ENCODE data around the gene GATC.

Gene GATC

DNA sequence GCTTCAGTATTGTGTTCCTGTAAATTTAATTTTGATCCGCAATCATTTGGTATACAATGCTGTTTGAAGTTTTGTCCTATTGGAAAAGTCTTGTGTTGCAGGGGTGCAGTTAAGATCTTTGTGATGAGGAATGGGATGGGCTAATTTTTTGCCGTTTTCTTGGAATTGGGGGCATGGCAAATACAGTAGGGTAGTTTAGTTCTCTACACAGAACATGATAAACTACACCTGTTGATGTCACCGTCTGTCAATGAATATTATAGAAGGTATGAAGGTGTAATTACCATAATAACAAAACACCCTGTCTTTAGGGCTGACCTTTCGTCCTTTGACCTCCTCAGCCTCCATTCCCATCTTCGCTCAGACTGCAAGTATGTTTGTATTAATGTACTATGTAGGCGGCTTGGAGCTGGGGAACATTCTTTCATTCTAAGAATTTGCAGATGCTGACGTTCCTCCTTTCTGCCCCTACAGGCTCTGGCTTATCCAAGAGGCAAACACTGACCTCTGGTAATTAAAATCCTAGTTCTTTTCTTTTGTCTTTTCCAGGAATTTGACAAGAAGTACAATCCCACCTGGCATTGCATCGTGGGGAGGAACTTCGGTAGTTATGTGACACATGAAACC is 51.4 kb downstream of the GATC start:
- no peak for DNase-seq (ENCODE audit: low read depth in 2 of 2)

DNA sequence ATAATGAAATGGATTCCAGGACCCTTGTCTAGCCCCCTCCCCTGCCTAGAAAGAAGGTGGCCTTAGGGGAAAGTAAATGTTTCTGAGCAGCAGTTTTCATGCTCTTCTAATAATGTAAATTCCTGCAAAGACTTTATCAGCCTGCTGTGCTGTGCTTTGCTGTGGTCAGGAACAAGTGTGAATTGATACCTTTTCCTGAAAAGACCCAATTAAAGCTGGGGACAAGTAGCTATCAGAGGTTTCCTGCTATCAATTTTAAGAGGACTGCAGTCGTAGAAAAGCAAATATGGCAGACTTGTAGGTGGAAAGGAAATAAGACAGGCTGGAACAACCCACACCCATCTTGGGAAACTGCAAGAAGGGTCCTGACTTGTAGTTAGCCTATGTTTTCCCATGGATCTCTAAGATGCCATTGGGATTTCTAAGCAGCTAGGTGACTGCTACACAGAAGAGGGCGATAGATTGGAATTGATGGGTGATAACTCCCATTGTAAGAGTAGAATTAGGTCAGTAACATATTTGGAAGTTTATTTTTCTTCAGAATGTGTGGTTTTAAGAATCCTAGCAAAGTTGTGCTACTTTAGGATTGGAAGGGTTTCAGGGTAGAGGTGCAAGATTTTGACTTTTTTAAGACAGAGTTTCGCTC is 52.7 kb downstream of the GATC start:
- no peak for DNase-seq (ENCODE audit: low read depth in 2 of 2)

- DNase-seq (ENCODE audit: low read depth in 2 of 2): no peak
Observed at GRCh38 chr12:120500581-120500980, 54.3 kb downstream of the GATC start.

DNA sequence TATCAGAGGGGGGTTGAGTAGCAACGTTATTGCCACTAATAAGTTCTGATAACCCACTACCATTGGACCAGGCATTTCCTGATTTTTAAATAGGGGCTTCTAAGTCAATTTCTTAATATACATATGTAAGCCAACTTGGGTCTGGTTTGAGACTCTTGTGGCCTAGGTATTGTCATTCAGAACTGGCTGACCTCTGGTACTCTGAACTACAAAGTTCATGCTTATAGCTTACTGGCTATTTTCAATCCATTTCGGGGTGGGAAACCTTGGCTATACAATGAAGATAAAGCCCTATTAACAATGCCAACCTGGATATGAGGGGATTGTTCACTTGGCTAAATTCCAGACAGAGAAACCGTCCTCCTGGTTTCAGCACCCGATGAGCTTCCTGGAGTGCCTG is 58.3 kb downstream of the GATC start:
- no peak for DNase-seq (ENCODE audit: low read depth in 2 of 2)

DNA sequence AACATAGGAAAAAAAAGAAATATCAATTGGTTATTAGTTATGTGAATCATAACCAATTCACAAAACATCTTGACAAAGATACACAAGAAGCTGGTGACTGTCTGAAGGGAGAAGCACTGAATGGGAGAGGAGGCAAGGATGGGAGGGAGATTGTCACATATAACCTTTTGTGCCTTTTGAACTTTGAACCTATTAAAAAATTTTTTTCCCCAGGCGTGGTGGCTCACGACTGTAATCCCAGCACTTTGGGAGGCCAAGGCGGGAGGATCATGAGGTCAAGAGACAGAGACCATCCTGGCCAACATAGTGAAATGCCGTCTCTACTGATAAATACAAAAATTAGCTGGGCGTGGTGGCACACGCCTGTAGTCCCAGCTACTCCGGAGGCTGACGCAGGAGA is 62.3 kb downstream of the GATC start:
- DNase-seq (ENCODE audit: low read depth in 2 of 2): no peak

All from stimulated activated CD4-positive, alpha-beta T cell treated with anti-CD3 and anti-CD28 coated beads, Interleukin-1b, Interleukin-23, amount 100 ng/mL, for 4 hours (primary cell).